GM10248 (cell line): ENCODE measurements around the gene TTC27.

Experiments
- CTCF ChIA-PET: fragments of 300-600 bp; sonication (Branson Sonifier 250); formaldehyde crosslinking; extraction: SDS; loops from one replicate; lab custom pipeline; 2021; ENCODE audit warnings: antibody characterized with exemption; lab: Yijun Ruan, JAX
- POLR2A ChIA-PET: fragments of 350-650 bp; sonication (Branson Sonifier 250); formaldehyde crosslinking; extraction: SDS; loops from one replicate; lab custom pipeline; 2020; ENCODE audit warnings: antibody characterized with exemption; lab: Yijun Ruan, JAX
- DNase-seq: peaks from one replicate; pipeline ENCODE4 v3.0.0; 2012; ENCODE audit errors: extremely low spot score
- CTCF ChIP-seq: IDR thresholded peaks from 2 replicates; pipeline ENCODE4 v1.5.1; 2012; ENCODE audit warnings: mild to moderate bottlenecking, low read depth; ENCODE audit errors: extremely low read depth, missing control alignments, control extremely low read depth

Gene TTC27

GRCh38 chr2:32777714-32778113 is 149.9 kb downstream of the TTC27 start:
- no peak for DNase-seq

GRCh38 chr2:32780961-32781360 is 153.1 kb downstream of the TTC27 start:
- ChIA-PET CTCF (interaction anchor here (1.1 to 1.4 kb wide), 2 partner anchors 8 to 11 kb away, joined by 4 to 5 read pairs; no protein-coding TSS in a partner anchor), POLR2A (no interaction called here)
- no peak for TF ChIP-seq CTCF
- DNase-seq = no peak

More at GRCh38 chr2:32777714-32778113, 149.9 kb downstream of the TTC27 start:
- no peak for TF ChIP-seq CTCF
- ChIA-PET POLR2A (no interaction called here), CTCF (interaction anchor here (2.0 kb wide), 1 partner anchor 17 kb away, joined by 5 read pairs; no protein-coding TSS in a partner anchor)

DNA sequence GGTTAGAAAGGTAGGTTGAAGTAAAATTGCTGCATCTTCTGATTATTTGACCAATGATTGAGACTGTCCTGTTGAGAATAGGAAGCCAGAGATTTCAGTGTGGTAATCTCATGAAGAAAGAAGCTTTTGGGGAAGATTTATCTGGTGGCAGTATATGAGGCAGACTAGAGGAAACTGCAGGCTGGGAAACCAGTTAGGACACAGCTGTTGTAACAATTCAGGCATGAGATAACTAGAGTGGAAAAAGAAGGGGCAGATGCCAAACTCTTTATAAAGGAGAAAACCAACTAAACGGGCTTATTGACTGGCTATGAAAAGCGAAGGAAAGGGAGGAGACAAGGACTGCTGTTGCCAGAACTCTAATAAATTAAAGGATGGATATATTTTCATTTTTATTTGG is 155.6 kb downstream of the TTC27 start:
- TF ChIP-seq CTCF = no peak
- DNase-seq = no peak
- ChIA-PET POLR2A (no interaction called here), CTCF (interaction anchor here (2.2 kb wide), 1 partner anchor 18 kb away, joined by 4 read pairs; no protein-coding TSS in a partner anchor)

DNA sequence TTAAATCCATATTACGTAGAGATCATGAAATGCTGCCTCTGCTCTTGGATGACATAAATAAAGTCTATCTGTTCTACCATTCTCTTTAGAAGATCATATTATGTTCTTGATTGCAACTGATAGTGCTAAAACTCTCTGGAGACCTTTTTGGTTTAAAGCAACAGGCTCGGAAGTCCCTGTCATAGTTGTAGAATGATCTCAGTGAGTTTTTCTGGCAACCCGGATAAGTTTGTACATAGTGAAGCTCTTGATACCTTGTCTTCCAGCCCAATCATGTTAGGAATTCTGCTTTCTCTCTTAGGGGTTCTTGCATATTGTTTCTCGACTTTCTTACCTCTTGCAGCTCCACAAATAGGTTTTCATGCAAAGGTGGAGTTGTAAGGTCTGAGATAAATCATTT is 156.1 kb downstream of the TTC27 start:
- TF ChIP-seq CTCF = no peak
- ChIA-PET CTCF (interaction anchor here (2.1 to 2.2 kb wide), 2 partner anchors 9 to 18 kb away, joined by 4 to 5 read pairs; no protein-coding TSS in a partner anchor), POLR2A (no interaction called here)
- DNase-seq = no peak

GRCh38 chr2:32787207-32787606 is 159.4 kb downstream of the TTC27 start:
- no peak for DNase-seq
- POLR2A ChIA-PET = no interaction called here
- CTCF ChIA-PET = interaction anchor here (1.4 to 1.5 kb wide), 2 partner anchors 8 to 12 kb away, joined by 3 to 4 read pairs; no protein-coding TSS in a partner anchor
- no peak for TF ChIP-seq CTCF

DNA sequence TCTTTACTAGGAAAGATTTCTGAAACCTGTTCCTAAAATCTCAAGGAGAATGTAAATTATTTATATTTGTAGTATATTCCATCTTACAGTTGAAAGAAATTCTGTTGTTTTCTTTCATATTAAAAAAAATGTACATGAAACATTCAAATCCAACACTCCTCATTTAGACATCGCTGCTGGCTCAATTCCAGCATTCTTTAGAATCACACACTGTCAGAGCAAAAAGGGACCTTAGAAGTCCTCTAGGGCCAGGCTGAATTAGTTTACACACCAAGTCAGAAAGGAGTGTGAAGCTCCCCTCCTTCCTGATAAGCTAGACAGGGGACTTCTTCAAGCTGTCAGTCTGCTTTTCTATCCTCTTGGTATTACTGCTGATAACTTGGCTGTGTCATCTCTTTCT is 160.3 kb downstream of the TTC27 start:
- no peak for TF ChIP-seq CTCF
- DNase-seq = no peak
- CTCF ChIA-PET = interaction anchor here (1.0 to 1.5 kb wide), 3 partner anchors 13 to 47 kb away, joined by 3 to 5 read pairs (median 4); no protein-coding TSS in a partner anchor
- POLR2A ChIA-PET = no interaction called here

DNA sequence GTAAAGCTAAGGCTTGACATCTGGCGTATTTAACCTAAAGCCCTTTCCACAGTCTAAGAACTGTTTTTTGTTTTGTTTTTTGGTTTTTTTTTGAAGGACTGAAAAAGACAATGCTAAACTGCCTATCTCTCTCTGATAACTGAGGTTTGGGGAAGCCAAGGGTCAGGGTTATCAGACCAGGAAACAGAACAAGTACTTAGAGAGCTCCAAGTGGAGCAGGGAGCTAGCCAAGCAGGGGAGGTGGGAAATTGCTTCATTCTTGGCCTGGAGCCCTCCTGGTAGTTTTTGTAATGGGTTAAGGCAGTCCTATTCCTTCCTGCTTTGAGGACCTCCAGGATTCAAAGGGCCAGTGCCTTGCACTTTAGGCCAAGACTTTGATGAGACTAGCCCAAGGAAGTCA is 164.6 kb downstream of the TTC27 start:
- no peak for TF ChIP-seq CTCF
- POLR2A ChIA-PET = no interaction called here
- no peak for DNase-seq
- CTCF ChIA-PET = interaction anchor here (1.5 kb wide), 1 partner anchor 12 kb away, joined by 4 read pairs; no protein-coding TSS in a partner anchor
